K562 (cell line): ENCODE data around the gene HDC. TPM values are rescaled to one million over a fixed set of nuclear protein-coding genes. Genes with fewer than 3 reads are reported as not detected.

Experiments
- CBX8 ChIP-seq: fragments of 200-600 bp; sonication (generic); IDR thresholded peaks from 2 replicates; pipeline ENCODE4 v1.6.1; 2012; ENCODE audit warnings: borderline replicate concordance, mixed run types, low read depth, mild to moderate bottlenecking, moderate library complexity, mixed read lengths, low read length, control low read depth, inconsistent platforms; ENCODE audit not compliant: poor library complexity, severe bottlenecking; ENCODE audit errors: extremely low read depth
- ETV1 ChIP-seq: fragments of 450-650 bp; conservative IDR thresholded peaks from 2 replicates; pipeline ENCODE4 v1.6.1; 2016; ENCODE audit warnings: missing genetic modification characterization, control low read depth, low read depth, missing compliant biosample characterization
- FOXK2 ChIP-seq, 2 experiments: fragments of 450-650 bp; IDR thresholded peaks in 1 of 2; conservative IDR thresholded peaks in 1 of 2; 2 replicates each; pipeline ENCODE4 v1.6.1; 2016; ENCODE audit warnings: low read depth in 2 of 2, mild to moderate bottlenecking in 1 of 2
- GMEB1 ChIP-seq: fragments of 250-450 bp; sonication (Bioruptor Pico); IDR thresholded peaks from 2 replicates; pipeline ENCODE4 v1.4.0; 2020; ENCODE audit warnings: mild to moderate bottlenecking
- KHSRP ChIP-seq: fragments of 450-650 bp; IDR thresholded peaks from 2 replicates; pipeline ENCODE4 v1.6.1; 2017
- KLF1 ChIP-seq: fragments of 450-650 bp; IDR thresholded peaks from 2 replicates; pipeline ENCODE4 v1.6.1; 2016; ENCODE audit warnings: missing genetic modification characterization, missing compliant biosample characterization
- MTA3 ChIP-seq: fragments of 450-650 bp; formaldehyde crosslinking; IDR thresholded peaks from 2 replicates; pipeline ENCODE4 v1.6.1; 2017; ENCODE audit warnings: mild to moderate bottlenecking, borderline replicate concordance
- NFE2 ChIP-seq: IDR thresholded peaks from 2 replicates; pipeline ENCODE4 v1.6.1; 2014; ENCODE audit warnings: antibody characterized with exemption, low read depth
- POU5F1 ChIP-seq: fragments of 150-350 bp; IDR thresholded peaks from 2 replicates; pipeline ENCODE4 v1.6.1; 2014; ENCODE audit warnings: borderline replicate concordance, low read length, low read depth, mild to moderate bottlenecking; ENCODE audit not compliant: partially characterized antibody
- PTTG1 ChIP-seq: fragments of 450-650 bp; IDR thresholded peaks from 2 replicates; pipeline ENCODE4 v1.6.1; 2016; ENCODE audit warnings: low read depth, mild to moderate bottlenecking, missing genetic modification characterization, missing compliant biosample characterization
- RAD51 ChIP-seq: fragments of 450-650 bp; IDR thresholded peaks from 2 replicates; pipeline ENCODE4 v1.7.1; 2016; ENCODE audit warnings: low read depth, mild to moderate bottlenecking, borderline replicate concordance
- RREB1 ChIP-seq: fragments of 250-450 bp; sonication (Bioruptor Pico); IDR thresholded peaks from 2 replicates; pipeline ENCODE4 v1.4.0; 2020
- SETDB1 ChIP-seq: IDR thresholded peaks from one replicate; pipeline ENCODE4 v1.6.1; 2012; ENCODE audit warnings: low read length, control low read depth, inconsistent platforms
- SIN3A ChIP-seq, 2 experiments: fragments of 150-350 bp in 1 of 2; IDR thresholded peaks; 2 replicates each; pipeline ENCODE4 v1.6.1; 2011 to 2016; ENCODE audit warnings: borderline replicate concordance in 2 of 2, low read depth in 2 of 2, low read length in 2 of 2, mild to moderate bottlenecking in 2 of 2, moderate library complexity in 2 of 2; ENCODE audit not compliant: control insufficient read depth in 1 of 2
- TARDBP ChIP-seq: fragments of 450-650 bp; IDR thresholded peaks from 2 replicates; pipeline ENCODE4 v1.6.1; 2016
- TEAD2 ChIP-seq: fragments of 450-650 bp; IDR thresholded peaks from 2 replicates; pipeline ENCODE4 v1.6.1; 2016; ENCODE audit warnings: missing genetic modification characterization, control low read depth, missing compliant biosample characterization
- ZBTB1 ChIP-seq: sonication (generic); formaldehyde crosslinking; IDR thresholded peaks from 2 replicates; pipeline ENCODE4 v1.8.1; 2023; ENCODE audit warnings: missing genetic modification reagents, low read depth, mild to moderate bottlenecking, borderline replicate concordance
- ZBTB26 ChIP-seq: fragments of 450-650 bp; formaldehyde crosslinking; IDR thresholded peaks from 2 replicates; pipeline ENCODE4 v1.4.0; 2022; ENCODE audit warnings: missing genetic modification characterization
- ZNF224 ChIP-seq: sonication (generic); formaldehyde crosslinking; IDR thresholded peaks from 2 replicates; pipeline ENCODE4 v1.8.0; 2022; ENCODE audit warnings: mild to moderate bottlenecking, missing genetic modification reagents
- ZNF384 ChIP-seq: IDR thresholded peaks from 2 replicates; pipeline ENCODE4 v1.6.1; 2012; ENCODE audit warnings: low read depth, low read length, improper control_type of control experiment
- polyA plus RNA-seq, 8 experiments: library from polyadenylated mRNA; depleted of rRNA in 4 of 8; stranded (reverse) in 5 of 8; unstranded in 3 of 8; fragments of >200 nt; fragmentation: Nextera tagmentation in 2 of 8; fragmentation: Illumina TruSeq in 1 of 8; extraction: Ambion mirVana in 2 of 8; extraction: Trizol in 1 of 8; gene quantifications; 2 replicates each; pipeline versions ENCODE4 v1.2.1 to v1.2.3, GENCODE V29; 2011 to 2014; ENCODE audit warnings: inconsistent platforms in 1 of 8, missing spikeins in 1 of 8
- total RNA-seq, 7 experiments: library from RNA; depleted of rRNA in 6 of 7; stranded (reverse); fragments of >200 nt in 6 of 7; fragmentation: Illumina TruSeq in 2 of 7; extraction: Trizol in 2 of 7; gene quantifications; 2 replicates each; pipeline versions ENCODE4 v1.2.1 to v1.2.3, GENCODE V29; 2011 to 2021; ENCODE audit warnings: low replicate concordance in 1 of 7

Gene HDC
- total and polyA plus RNA-seq, 9 of the 15 experiments (the other 6 are each of a cell fraction or from before 2014, with no cell fraction given) = 0.26 to 5.3 (median 0.99) TPM

- no peak for TF ChIP-seq POU5F1
- no peak for TF ChIP-seq KLF1 (tag)
- TF ChIP-seq KHSRP = peak; percentile 66
- no peak for TF ChIP-seq ZBTB26 (CRISPR knock-in tag)
- no peak for TF ChIP-seq ZNF224 (CRISPR knock-in tag)
- no peak for TF ChIP-seq SIN3A (IDR thresholded peaks at IDR 0.05; ENCODE audit: borderline replicate concordance in 2 of 2, control insufficient read depth in 1 of 2, low read depth in 2 of 2, low read length in 2 of 2)
- no peak for TF ChIP-seq RAD51
- TF ChIP-seq PTTG1 (tag) = no peak
- TF ChIP-seq ETV1 = no peak
- no peak for TF ChIP-seq GMEB1 (CRISPR knock-in tag)
- peak; percentile 93 for TF ChIP-seq NFE2
- peak in 1 of 2 experiments; percentile 44; a peak in 1 of 4 replicates for TF ChIP-seq FOXK2 (conservative IDR thresholded peaks at IDR 0.05 in 1 of 2, IDR thresholded peaks at IDR 0.05 in 1 of 2; ENCODE audit: low read depth in 2 of 2)
- TF ChIP-seq SETDB1 = no peak
- TF ChIP-seq MTA3 = 0 out of 2 replicates have a peak, but pooled peaks have one; percentile 63
- peak; percentile 86 for TF ChIP-seq TARDBP
- TF ChIP-seq ZBTB1 = no peak
- no peak for TF ChIP-seq ZNF384
- peak; percentile 89 for TF ChIP-seq TEAD2 (tag)
- no peak for TF ChIP-seq CBX8
- TF ChIP-seq RREB1 (CRISPR knock-in tag) = 0 out of 2 replicates have a peak, but pooled peaks have one; percentile 26
Observed at GRCh38 chr15:50260969-50261496, 4.5 kb downstream of the HDC start (continued).
